ENCODE results near the gene CYP19A1. TPM values are rescaled to one million over a fixed set of nuclear protein-coding genes. Genes with fewer than 3 reads are reported as not detected.

CYP19A1 gene
- total and polyA plus RNA-seq, 5 donors, result 0.45 to 1.3 (median 1.0) TPM

- 72% methylated on average over 7 of the region's 7 CpGs for WGBS
- H3K9me3 ChIP-seq (ENCODE audit: control insufficient read depth, low read length), result no peaks in the 10 kb centered on the region
- no peaks in the 10 kb centered on the region for H3K4me1 ChIP-seq (ENCODE audit: control insufficient read depth, insufficient read depth, low read length)
- ATAC-seq (peak; percentile 32 to 60), DNase-seq (peak; percentile 56 to 86 (median 67))
- no peaks in the 10 kb centered on the region for H3K27me3 ChIP-seq (ENCODE audit: control insufficient read depth, insufficient read depth)
- peak overlapping the region; percentile 18 for H3K27ac ChIP-seq (ENCODE audit: low read length)
- intact Hi-C loops (cut with DNase I), result no loop called here
- no peak overlapping the region for H3K4me3 ChIP-seq (ENCODE audit: low read length)
These were observed 14.6 kb downstream of the CYP19A1 start for GRCh38 chr15:51323749-51324148.

- DNase-seq (peak; percentile 80 to 89 (median 80)), ATAC-seq (peak; percentile 71 to 82)
- intact Hi-C loops (cut with DNase I), result no loop called here
- H3K4me3 ChIP-seq (ENCODE audit: low read length), result no peak overlapping the region
- peak overlapping the region; percentile 11 for H3K27ac ChIP-seq (ENCODE audit: low read length)
- H3K27me3 ChIP-seq (ENCODE audit: control insufficient read depth, insufficient read depth), result no peaks in the 10 kb centered on the region
- H3K9me3 ChIP-seq (ENCODE audit: control insufficient read depth, low read length), result no peaks in the 10 kb centered on the region
- WGBS, result 60% methylated on average over 1 of the region's 1 CpG
- H3K4me1 ChIP-seq (ENCODE audit: control insufficient read depth, insufficient read depth, low read length), result no peaks in the 10 kb centered on the region
These were observed 15.6 kb downstream of the CYP19A1 start for GRCh38 chr15:51322621-51323296.

- DNase-seq, result no peak
- Histone ChIP-seq H3K9me3 (ENCODE audit: control insufficient read depth, low read length) (no peaks in the 10 kb centered on the region), H3K27me3 (ENCODE audit: control insufficient read depth, insufficient read depth) (no peaks in the 10 kb centered on the region), H3K4me1 (ENCODE audit: control insufficient read depth, insufficient read depth, low read length) (no peaks in the 10 kb centered on the region), H3K27ac (ENCODE audit: low read length) (no peak overlapping the region), H3K4me3 (ENCODE audit: low read length) (no peak overlapping the region)
- intact Hi-C loops (cut with DNase I), result no loop called here
- 92% methylated on average over 4 of the region's 4 CpGs for WGBS
- ATAC-seq, result no peak
These were observed 17.1 kb downstream of the CYP19A1 start for GRCh38 chr15:51321316-51321715.

GRCh38 chr15:51320843-51321242 is 17.6 kb downstream of the CYP19A1 start:
- intact Hi-C loops (cut with DNase I), result no loop called here
- Histone ChIP-seq H3K27me3 (ENCODE audit: control insufficient read depth, insufficient read depth) (no peaks in the 10 kb centered on the region), H3K4me1 (ENCODE audit: control insufficient read depth, insufficient read depth, low read length) (no peaks in the 10 kb centered on the region), H3K4me3 (ENCODE audit: low read length) (no peak overlapping the region), H3K9me3 (ENCODE audit: control insufficient read depth, low read length) (no peaks in the 10 kb centered on the region), H3K27ac (ENCODE audit: low read length) (no peak overlapping the region)
- DNase-seq, result no peak
- 98% methylated on average over 2 of the region's 2 CpGs for whole genome bisulfite sequencing
- no peak for ATAC-seq

GRCh38 chr15:51319539-51319938 is 18.9 kb downstream of the CYP19A1 start:
- intact Hi-C loops (cut with DNase I), result no loop called here
- H3K4me3 ChIP-seq (ENCODE audit: low read length), result no peak overlapping the region
- no peak for DNase-seq
- no peak for ATAC-seq
- H3K27ac ChIP-seq (ENCODE audit: low read length), result no peak overlapping the region
- no peaks in the 10 kb centered on the region for H3K27me3 ChIP-seq (ENCODE audit: control insufficient read depth, insufficient read depth)
- no peaks in the 10 kb centered on the region for H3K9me3 ChIP-seq (ENCODE audit: control insufficient read depth, low read length)
- no peaks in the 10 kb centered on the region for H3K4me1 ChIP-seq (ENCODE audit: control insufficient read depth, insufficient read depth, low read length)
- WGBS, result 63% methylated on average over 2 of the region's 2 CpGs

- 56% methylated on average over 7 of the region's 7 CpGs for WGBS
- Histone ChIP-seq H3K27me3 (ENCODE audit: control insufficient read depth, insufficient read depth) (no peaks in the 10 kb centered on the region), H3K27ac (ENCODE audit: low read length) (no peak overlapping the region), H3K4me1 (ENCODE audit: control insufficient read depth, insufficient read depth, low read length) (no peaks in the 10 kb centered on the region), H3K4me3 (ENCODE audit: low read length) (no peak overlapping the region), H3K9me3 (ENCODE audit: control insufficient read depth, low read length) (no peaks in the 10 kb centered on the region)
- no peak for DNase-seq
- peak; percentile 33 to 40 for ATAC-seq
- intact Hi-C loops (cut with DNase I), result no loop called here
These were observed 19.8 kb downstream of the CYP19A1 start for GRCh38 chr15:51318382-51319150.

GRCh38 chr15:51316636-51317035 is 21.8 kb downstream of the CYP19A1 start:
- Histone ChIP-seq H3K27ac (ENCODE audit: low read length) (no peak overlapping the region), H3K4me3 (ENCODE audit: low read length) (no peak overlapping the region), H3K4me1 (ENCODE audit: control insufficient read depth, insufficient read depth, low read length) (no peaks in the 10 kb centered on the region), H3K27me3 (ENCODE audit: control insufficient read depth, insufficient read depth) (no peaks in the 10 kb centered on the region), H3K9me3 (ENCODE audit: control insufficient read depth, low read length) (no peaks in the 10 kb centered on the region)
- DNase-seq (no peak), ATAC-seq (no peak)
- 95% methylated on average over 1 of the region's 1 CpG for WGBS
- intact Hi-C loops (cut with DNase I), result no loop called here

GRCh38 chr15:51315726-51316125 is 22.7 kb downstream of the CYP19A1 start:
- Histone ChIP-seq H3K9me3 (ENCODE audit: control insufficient read depth, low read length) (no peaks in the 10 kb centered on the region), H3K4me3 (ENCODE audit: low read length) (no peak overlapping the region), H3K27ac (ENCODE audit: low read length) (no peak overlapping the region), H3K27me3 (ENCODE audit: control insufficient read depth, insufficient read depth) (no peaks in the 10 kb centered on the region), H3K4me1 (ENCODE audit: control insufficient read depth, insufficient read depth, low read length) (no peaks in the 10 kb centered on the region)
- intact Hi-C loops (cut with DNase I), result no loop called here
- no peak for DNase-seq
- no peak for ATAC-seq
- WGBS, result 78% methylated on average over 7 of the region's 7 CpGs

GRCh38 chr15:51314391-51315337 is 23.7 kb downstream of the CYP19A1 start:
- WGBS, result 74% methylated on average over 10 of the region's 10 CpGs
- intact Hi-C loops (cut with DNase I), result no loop called here
- Histone ChIP-seq H3K27ac (ENCODE audit: low read length) (no peak overlapping the region), H3K27me3 (ENCODE audit: control insufficient read depth, insufficient read depth) (no peaks in the 10 kb centered on the region), H3K4me3 (ENCODE audit: low read length) (no peak overlapping the region), H3K4me1 (ENCODE audit: control insufficient read depth, insufficient read depth, low read length) (no peaks in the 10 kb centered on the region), H3K9me3 (ENCODE audit: control insufficient read depth, low read length) (no peaks in the 10 kb centered on the region)
- DNase-seq (no peak), ATAC-seq (peak; percentile 52 to 60)

- intact Hi-C loops (cut with DNase I), result no loop called here
- Histone ChIP-seq H3K27ac (ENCODE audit: low read length) (no peak overlapping the region), H3K4me3 (ENCODE audit: low read length) (no peak overlapping the region), H3K27me3 (ENCODE audit: control insufficient read depth, insufficient read depth) (no peaks in the 10 kb centered on the region), H3K9me3 (ENCODE audit: control insufficient read depth, low read length) (no peaks in the 10 kb centered on the region), H3K4me1 (ENCODE audit: control insufficient read depth, insufficient read depth, low read length) (no peaks in the 10 kb centered on the region)
- WGBS, result 91% methylated on average over 10 of the region's 10 CpGs
- DNase-seq (no peak), ATAC-seq (no peak)
These were observed 24.6 kb downstream of the CYP19A1 start for GRCh38 chr15:51313644-51314280.

Measured in right cardiac atrium (tissue), 5 donors.